GM23248 (cell line): ENCODE measurements around the gene HSD11B1.

ENCODE experiments used
- EZH2 ChIP-seq: fragments of 200-600 bp; sonication (generic); IDR thresholded peaks from 2 replicates; pipeline ENCODE4 v1.6.1; 2018; ENCODE audit warnings: antibody characterized with exemption, mild to moderate bottlenecking; ENCODE audit not compliant: insufficient read depth, poor library complexity, severe bottlenecking
- EZH2phosphoT487 ChIP-seq: fragments of 200-600 bp; sonication (generic); IDR thresholded peaks from 2 replicates; pipeline ENCODE4 v1.6.1; 2018; ENCODE audit warnings: antibody characterized with exemption, moderate library complexity, mild to moderate bottlenecking, low read depth; ENCODE audit not compliant: insufficient read depth

DNA sequence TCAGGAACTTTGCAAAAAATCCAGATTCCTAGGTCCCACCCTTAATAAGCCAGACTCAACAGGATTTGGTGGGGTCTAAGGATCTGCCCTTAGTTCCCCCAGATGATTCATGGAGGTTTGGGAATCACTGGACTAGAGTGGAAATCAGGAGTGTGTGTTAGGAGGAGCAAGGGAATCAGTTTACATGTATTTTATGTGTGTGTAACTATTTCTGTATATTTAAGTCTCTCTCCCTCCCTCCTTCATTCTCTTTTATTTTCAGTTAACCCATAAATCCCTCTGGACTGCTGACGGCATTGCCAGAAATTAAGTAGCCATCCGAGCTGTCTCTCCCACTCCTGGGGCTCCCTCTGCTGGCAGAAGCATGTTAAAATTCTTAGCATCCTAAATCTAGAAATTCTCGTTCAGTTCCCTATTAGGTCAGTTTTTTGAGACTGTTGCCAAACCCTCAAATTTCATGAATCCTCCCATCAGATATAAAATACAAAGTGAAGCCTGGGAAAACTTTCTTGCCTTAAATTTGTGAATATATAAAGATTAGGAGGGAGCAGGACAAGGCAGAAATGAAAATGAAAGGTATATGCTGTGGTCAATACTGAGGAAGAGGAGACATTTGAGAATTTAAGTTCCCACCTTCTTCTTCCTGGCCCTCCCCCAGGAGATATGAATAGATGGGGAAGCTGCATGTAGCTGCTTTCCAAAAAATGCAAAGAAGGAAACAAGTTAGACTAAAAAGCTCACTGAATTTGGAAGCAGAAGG lies 11.7 kb upstream of the HSD11B1 start:
- no peak for TF ChIP-seq EZH2
- no peak for TF ChIP-seq EZH2phosphoT487
